DND-41 (cell line): ENCODE data around the gene PFKFB2.

Source experiments
- EZH2 ChIP-seq: IDR thresholded peaks from 3 replicates; pipeline ENCODE4 v1.6.1; 2012; ENCODE audit warnings: borderline replicate concordance, low read depth, mild to moderate bottlenecking, moderate library complexity, low read length, inconsistent platforms; ENCODE audit not compliant: severe bottlenecking
- TF ChIP-seq, protein P1 (sequence below): IDR thresholded peaks from 2 replicates; pipeline ENCODE4 v1.5.1; 2012; ENCODE audit warnings: borderline replicate concordance, low read length, moderate library complexity, mild to moderate bottlenecking; ENCODE audit not compliant: poor library complexity, severe bottlenecking; ENCODE audit errors: extremely low read depth

GRCh38 chr1:207091200-207091908 lies 38.3 kb downstream of the PFKFB2 start:
- TF ChIP-seq, protein P1, sequence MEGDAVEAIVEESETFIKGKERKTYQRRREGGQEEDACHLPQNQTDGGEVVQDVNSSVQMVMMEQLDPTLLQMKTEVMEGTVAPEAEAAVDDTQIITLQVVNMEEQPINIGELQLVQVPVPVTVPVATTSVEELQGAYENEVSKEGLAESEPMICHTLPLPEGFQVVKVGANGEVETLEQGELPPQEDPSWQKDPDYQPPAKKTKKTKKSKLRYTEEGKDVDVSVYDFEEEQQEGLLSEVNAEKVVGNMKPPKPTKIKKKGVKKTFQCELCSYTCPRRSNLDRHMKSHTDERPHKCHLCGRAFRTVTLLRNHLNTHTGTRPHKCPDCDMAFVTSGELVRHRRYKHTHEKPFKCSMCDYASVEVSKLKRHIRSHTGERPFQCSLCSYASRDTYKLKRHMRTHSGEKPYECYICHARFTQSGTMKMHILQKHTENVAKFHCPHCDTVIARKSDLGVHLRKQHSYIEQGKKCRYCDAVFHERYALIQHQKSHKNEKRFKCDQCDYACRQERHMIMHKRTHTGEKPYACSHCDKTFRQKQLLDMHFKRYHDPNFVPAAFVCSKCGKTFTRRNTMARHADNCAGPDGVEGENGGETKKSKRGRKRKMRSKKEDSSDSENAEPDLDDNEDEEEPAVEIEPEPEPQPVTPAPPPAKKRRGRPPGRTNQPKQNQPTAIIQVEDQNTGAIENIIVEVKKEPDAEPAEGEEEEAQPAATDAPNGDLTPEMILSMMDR: no peak
- TF ChIP-seq EZH2: no peak
